H9 (cell line): ENCODE results near the gene ART3. TPM values are rescaled to one million over a fixed set of nuclear protein-coding genes. Genes with fewer than 3 reads are reported as not detected.

Experiments used
- DNase-seq: peaks from one replicate; pipeline ENCODE4 v3.0.0-alpha.2; 2017
- H2AFZ ChIP-seq: one replicate; pipeline ENCODE4 v1.6.1; 2013; ENCODE audit warnings: mild to moderate bottlenecking, low read length, control low read depth, moderate library complexity
- H2AK5ac ChIP-seq: 2 replicates; pipeline ENCODE4 v1.6.1; 2013; ENCODE audit warnings: low read length, control low read depth, mixed read lengths; ENCODE audit not compliant: insufficient read length
- H2BK120ac ChIP-seq: one replicate; pipeline ENCODE4 v1.6.1; 2013; ENCODE audit warnings: low read depth, mild to moderate bottlenecking, low read length, control low read depth, inconsistent platforms; ENCODE audit not compliant: poor library complexity, severe bottlenecking
- H2BK12ac ChIP-seq: 2 replicates; pipeline ENCODE4 v1.6.1; 2013; ENCODE audit warnings: low read length, control low read depth, mixed read lengths, low read depth; ENCODE audit not compliant: insufficient read length
- H2BK15ac ChIP-seq: 2 replicates; pipeline ENCODE4 v1.6.1; 2013; ENCODE audit warnings: low read depth, low read length, control low read depth
- H2BK20ac ChIP-seq: one replicate; pipeline ENCODE4 v1.6.1; 2013; ENCODE audit warnings: low read depth, mild to moderate bottlenecking, low read length, control low read depth, inconsistent platforms; ENCODE audit not compliant: poor library complexity, severe bottlenecking
- H2BK5ac ChIP-seq: 2 replicates; pipeline ENCODE4 v1.6.1; 2013; ENCODE audit warnings: low read length, control low read depth, mixed read lengths; ENCODE audit not compliant: insufficient read length
- H3K14ac ChIP-seq: 2 replicates; pipeline ENCODE4 v1.6.1; 2013; ENCODE audit warnings: low read length, control low read depth; ENCODE audit not compliant: insufficient read depth
- H3K18ac ChIP-seq: 2 replicates; pipeline ENCODE4 v1.6.1; 2013; ENCODE audit warnings: low read depth, mild to moderate bottlenecking, mixed read lengths, low read length, control low read depth; ENCODE audit not compliant: insufficient read length
- H3K23ac ChIP-seq: 2 replicates; pipeline ENCODE4 v1.6.1; 2013; ENCODE audit warnings: low read length, control low read depth, mixed read lengths, low read depth; ENCODE audit not compliant: insufficient read length
- H3K23me2 ChIP-seq: 2 replicates; pipeline ENCODE4 v1.6.1; 2013; ENCODE audit warnings: low read depth, mild to moderate bottlenecking, mixed read lengths, low read length, control low read depth; ENCODE audit not compliant: insufficient read length, poor library complexity, severe bottlenecking
- H3K27ac ChIP-seq: 2 replicates; pipeline ENCODE4 v1.5.1; 2013; ENCODE audit warnings: low read length, control low read depth, mixed read lengths, low read depth; ENCODE audit not compliant: insufficient read length
- H3K27me3 ChIP-seq: 2 replicates; pipeline ENCODE4 v1.6.1; 2013; ENCODE audit warnings: low read length, control low read depth, inconsistent platforms; ENCODE audit not compliant: insufficient read depth
- H3K4ac ChIP-seq: 2 replicates; pipeline ENCODE4 v1.6.1; 2013; ENCODE audit warnings: low read depth, mild to moderate bottlenecking, control low read depth, inconsistent platforms, low read length, moderate library complexity
- H3K4me1 ChIP-seq: 2 replicates; pipeline ENCODE4 v1.6.1; 2013; ENCODE audit warnings: low read length, control low read depth, inconsistent platforms; ENCODE audit not compliant: insufficient read depth
- H3K4me2 ChIP-seq: 2 replicates; pipeline ENCODE4 v1.6.1; 2013; ENCODE audit warnings: low read length, control low read depth, mixed read lengths; ENCODE audit not compliant: insufficient read length, insufficient read depth
- H3K56ac ChIP-seq: 2 replicates; pipeline ENCODE4 v1.6.1; 2013; ENCODE audit warnings: low read depth, mild to moderate bottlenecking, mixed read lengths, low read length, control low read depth; ENCODE audit not compliant: insufficient read length
- H3K79me1 ChIP-seq: 2 replicates; pipeline ENCODE4 v1.6.1; 2013; ENCODE audit warnings: low read depth, mild to moderate bottlenecking, moderate library complexity, low read length, control low read depth, inconsistent platforms; ENCODE audit not compliant: insufficient read depth, poor library complexity, severe bottlenecking
- H3K79me2 ChIP-seq: 2 replicates; pipeline ENCODE4 v1.6.1; 2013; ENCODE audit warnings: low read length, control low read depth, inconsistent platforms; ENCODE audit not compliant: insufficient read depth
- H3K9ac ChIP-seq: 2 replicates; pipeline ENCODE4 v1.6.1; 2013; ENCODE audit warnings: low read length, control low read depth, mixed read lengths; ENCODE audit not compliant: insufficient read length; ENCODE audit errors: extremely low read depth
- H3K9me3 ChIP-seq: one replicate; pipeline ENCODE4 v1.6.1; 2013; ENCODE audit warnings: low read depth, low read length, inconsistent platforms; ENCODE audit not compliant: control insufficient read depth
- H3T11ph ChIP-seq: one replicate; pipeline ENCODE4 v1.6.1; 2013; ENCODE audit warnings: mild to moderate bottlenecking, low read length, control low read depth, inconsistent platforms
- H4K20me1 ChIP-seq: one replicate; pipeline ENCODE4 v1.6.1; 2013; ENCODE audit not compliant: control insufficient read depth, insufficient read length, insufficient read depth
- H4K5ac ChIP-seq: 2 replicates; pipeline ENCODE4 v1.6.1; 2013; ENCODE audit warnings: low read depth, mild to moderate bottlenecking, mixed read lengths, low read length, control low read depth; ENCODE audit not compliant: insufficient read length
- H4K8ac ChIP-seq: replicated peaks from 2 replicates; pipeline ENCODE4 v1.6.1; 2013; ENCODE audit warnings: low read length, control low read depth, mixed read lengths, low read depth; ENCODE audit not compliant: insufficient read length
- H4K91ac ChIP-seq: 2 replicates; pipeline ENCODE4 v1.6.1; 2013; ENCODE audit warnings: low read depth, mild to moderate bottlenecking, moderate library complexity, mixed read lengths, low read length, control low read depth; ENCODE audit not compliant: insufficient read length
- H3K27ac Mint-ChIP-seq, 3 experiments: 2 replicates in 2 of 3; 3 replicates in 1 of 3; pipeline ENCODE4 v1.8.0; 2020 to 2021; ENCODE audit warnings: mixed read lengths in 3 of 3, mild to moderate bottlenecking in 1 of 3, moderate library complexity in 1 of 3
- H3K27me3 Mint-ChIP-seq: 2 replicates; pipeline ENCODE4 v1.8.0; 2021; ENCODE audit warnings: low read depth, mild to moderate bottlenecking, moderate library complexity, mixed read lengths
- H3K36me3 Mint-ChIP-seq, 3 experiments: 2 replicates in 2 of 3; 3 replicates in 1 of 3; pipeline ENCODE4 v1.8.0; 2020 to 2021; ENCODE audit warnings: low read depth in 3 of 3, mixed read lengths in 3 of 3; ENCODE audit not compliant: insufficient read depth in 1 of 3
- H3K4me1 Mint-ChIP-seq, 2 experiments: 2 replicates each; pipeline ENCODE4 v1.8.0; 2020; ENCODE audit warnings: mixed read lengths in 2 of 2
- H3K4me3 Mint-ChIP-seq, 2 experiments: 2 replicates in 1 of 2; 3 replicates in 1 of 2; pipeline ENCODE4 v1.8.0; 2020 to 2021; ENCODE audit warnings: mild to moderate bottlenecking in 2 of 2, mixed read lengths in 2 of 2, moderate library complexity in 1 of 2
- H3K9me3 Mint-ChIP-seq, 2 experiments: 2 replicates in 1 of 2; 3 replicates in 1 of 2; pipeline ENCODE4 v1.8.0; 2020; ENCODE audit warnings: mild to moderate bottlenecking in 2 of 2, mixed read lengths in 2 of 2, moderate library complexity in 1 of 2
- CTCF ChIP-seq: fragments of 200-600 bp; sonication (generic); conservative IDR thresholded peaks from 3 replicates; pipeline ENCODE4 v1.8.0; 2021; ENCODE audit warnings: antibody characterized with exemption, mild to moderate bottlenecking
- WGBS: extraction: QIAGEN DNeasy Blood & Tissue Kit; methylation state at CpG from one replicate; pipeline ENCODE4 v1.1.7; 2013; ENCODE audit warnings: missing lambda C conversion rate, low lambda C conversion rate, mixed read lengths; ENCODE audit not compliant: insufficient read length; ENCODE audit errors: extremely low coverage; 5-methylcytosine and 5-hydroxymethylcytosine counted together
- total RNA-seq: library from RNA; stranded (reverse); gene quantifications from 2 replicates; pipeline ENCODE4 v1.2.1, GENCODE V29; 2021

Gene ART3
- total RNA-seq, 1 experiment from 2014 or later = 0.74 TPM

GRCh38 chr4:76116821-76117220 lies 42.3 kb downstream of the ART3 start:
- no peak overlapping the region for H2BK5ac ChIP-seq
- no peak overlapping the region for H3K4me2 ChIP-seq
- Mint-ChIP-seq H3K27ac (no peak overlapping the region), H3K9me3 (no peaks in the 10 kb centered on the region), H3K27me3 (no peaks in the 10 kb centered on the region), H3K4me3 (no peak overlapping the region), H3K36me3 (peaks cover 37 to 84% (median 70%) of the 10 kb centered on the region in 3 experiments), H3K4me1 (no peaks in the 10 kb centered on the region)
- H3K18ac ChIP-seq = no peak overlapping the region
- TF ChIP-seq CTCF = no peak
- H3K14ac ChIP-seq = no peak overlapping the region
- no peaks in the 10 kb centered on the region for H3K79me1 ChIP-seq
- no peak overlapping the region for H2BK12ac ChIP-seq
- no peak for DNase-seq
- no peak overlapping the region for H4K5ac ChIP-seq
- H2BK120ac ChIP-seq = no peak overlapping the region
- WGBS = no CpG with 5 or more reads among the region's 1 CpG
- no peaks in the 10 kb centered on the region for H3K23me2 ChIP-seq
- H2AFZ ChIP-seq = no peak overlapping the region
- H2AK5ac ChIP-seq = no peak overlapping the region
- no peak overlapping the region for H3T11ph ChIP-seq
- H3K27me3 ChIP-seq = no peaks in the 10 kb centered on the region
- no peak overlapping the region for H4K8ac ChIP-seq
- H3K27ac ChIP-seq = no peak overlapping the region
- H3K4ac ChIP-seq = no peak overlapping the region
- H4K91ac ChIP-seq = no peak overlapping the region
- H3K23ac ChIP-seq = no peak overlapping the region
- H3K56ac ChIP-seq = no peak overlapping the region
- H3K4me1 ChIP-seq = no peaks in the 10 kb centered on the region
- no peak overlapping the region for H2BK20ac ChIP-seq
- H3K79me2 ChIP-seq = no peaks in the 10 kb centered on the region
- no peaks in the 10 kb centered on the region for H3K9me3 ChIP-seq
- no peak overlapping the region for H2BK15ac ChIP-seq
- H3K9ac ChIP-seq = no peak overlapping the region
- H4K20me1 ChIP-seq = no peaks in the 10 kb centered on the region
